HL-60 (cell line): ENCODE measurements around the gene KCNT2.

Experiments used
- DNase-seq, 2 experiments: peaks; one replicate each; pipeline ENCODE4 v3.0.0-alpha.2; 2010 to 2020; ENCODE audit warnings: low read depth in 1 of 2, low spot score in 1 of 2
- H3K27ac ChIP-seq: fragments of 250-450 bp; sonication (Bioruptor Pico); replicated peaks from 2 replicates; pipeline ENCODE4 v1.5.1; 2020; ENCODE audit warnings: mild to moderate bottlenecking, moderate library complexity
- H3K27me3 ChIP-seq: fragments of 250-450 bp; sonication (Bioruptor Pico); 2 replicates; pipeline ENCODE4 v1.5.1; 2021; ENCODE audit warnings: mild to moderate bottlenecking, moderate library complexity; ENCODE audit not compliant: insufficient read depth, poor library complexity, severe bottlenecking
- H3K4me3 ChIP-seq: replicated peaks from 2 replicates; pipeline ENCODE4 v1.5.1; 2011; ENCODE audit warnings: mild to moderate bottlenecking, control low read depth, low read length; ENCODE audit not compliant: insufficient read depth
- CTCF ChIP-seq: IDR thresholded peaks from one replicate; pipeline ENCODE4 v1.5.1; 2011; ENCODE audit warnings: low read length, control low read depth, inconsistent platforms; ENCODE audit not compliant: insufficient read depth
- GABPA ChIP-seq: IDR thresholded peaks from 2 replicates; pipeline ENCODE4 v1.6.1; 2012; ENCODE audit warnings: low read depth
- POLR2AphosphoS5 ChIP-seq: IDR thresholded peaks from 2 replicates; pipeline ENCODE4 v1.6.1; 2012; ENCODE audit warnings: low read depth
- SPI1 ChIP-seq: IDR thresholded peaks from 2 replicates; pipeline ENCODE4 v1.6.1; 2012; ENCODE audit warnings: low read depth, mild to moderate bottlenecking, borderline replicate concordance
- TF ChIP-seq, protein P1 (sequence below): IDR thresholded peaks from 2 replicates; pipeline ENCODE4 v1.6.1; 2012; ENCODE audit warnings: low read depth; ENCODE audit not compliant: insufficient replicate concordance

Gene KCNT2

DNA sequence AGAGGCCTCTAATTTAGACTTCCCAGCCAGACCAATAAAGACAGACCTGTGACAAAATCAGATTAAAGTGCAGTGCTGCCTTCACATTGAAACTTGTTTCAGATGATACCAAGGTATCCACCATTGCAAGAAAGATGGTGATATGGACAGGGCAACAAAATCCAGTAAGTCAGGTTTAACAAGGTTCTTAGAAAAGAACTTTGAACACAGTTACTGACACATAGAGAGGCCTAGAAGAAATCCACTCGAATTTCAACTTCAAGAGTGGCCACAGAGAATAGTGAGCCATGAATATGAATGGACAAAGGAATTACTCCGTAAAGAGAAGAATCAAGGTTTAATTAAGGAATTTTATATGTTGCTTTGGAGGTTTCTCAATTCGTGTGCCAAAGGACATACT is 230.4 kb downstream of the KCNT2 start:
- no peaks in the 10 kb centered on the region for H3K27me3 ChIP-seq

GRCh38 chr1:196376630-196377328 is 231.5 kb downstream of the KCNT2 start:
- no peak overlapping the region for H3K27ac ChIP-seq
- TF ChIP-seq GABPA: no peak
- TF ChIP-seq CTCF: no peak
- no peak for TF ChIP-seq SPI1
- no peak for TF ChIP-seq POLR2AphosphoS5
- TF ChIP-seq, protein P1, sequence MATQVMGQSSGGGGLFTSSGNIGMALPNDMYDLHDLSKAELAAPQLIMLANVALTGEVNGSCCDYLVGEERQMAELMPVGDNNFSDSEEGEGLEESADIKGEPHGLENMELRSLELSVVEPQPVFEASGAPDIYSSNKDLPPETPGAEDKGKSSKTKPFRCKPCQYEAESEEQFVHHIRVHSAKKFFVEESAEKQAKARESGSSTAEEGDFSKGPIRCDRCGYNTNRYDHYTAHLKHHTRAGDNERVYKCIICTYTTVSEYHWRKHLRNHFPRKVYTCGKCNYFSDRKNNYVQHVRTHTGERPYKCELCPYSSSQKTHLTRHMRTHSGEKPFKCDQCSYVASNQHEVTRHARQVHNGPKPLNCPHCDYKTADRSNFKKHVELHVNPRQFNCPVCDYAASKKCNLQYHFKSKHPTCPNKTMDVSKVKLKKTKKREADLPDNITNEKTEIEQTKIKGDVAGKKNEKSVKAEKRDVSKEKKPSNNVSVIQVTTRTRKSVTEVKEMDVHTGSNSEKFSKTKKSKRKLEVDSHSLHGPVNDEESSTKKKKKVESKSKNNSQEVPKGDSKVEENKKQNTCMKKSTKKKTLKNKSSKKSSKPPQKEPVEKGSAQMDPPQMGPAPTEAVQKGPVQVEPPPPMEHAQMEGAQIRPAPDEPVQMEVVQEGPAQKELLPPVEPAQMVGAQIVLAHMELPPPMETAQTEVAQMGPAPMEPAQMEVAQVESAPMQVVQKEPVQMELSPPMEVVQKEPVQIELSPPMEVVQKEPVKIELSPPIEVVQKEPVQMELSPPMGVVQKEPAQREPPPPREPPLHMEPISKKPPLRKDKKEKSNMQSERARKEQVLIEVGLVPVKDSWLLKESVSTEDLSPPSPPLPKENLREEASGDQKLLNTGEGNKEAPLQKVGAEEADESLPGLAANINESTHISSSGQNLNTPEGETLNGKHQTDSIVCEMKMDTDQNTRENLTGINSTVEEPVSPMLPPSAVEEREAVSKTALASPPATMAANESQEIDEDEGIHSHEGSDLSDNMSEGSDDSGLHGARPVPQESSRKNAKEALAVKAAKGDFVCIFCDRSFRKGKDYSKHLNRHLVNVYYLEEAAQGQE: no peak
- DNase-seq: no peak
- H3K4me3 ChIP-seq: no peak overlapping the region
- H3K27me3 ChIP-seq: no peaks in the 10 kb centered on the region

More for the DNA sequence above, 230.4 kb downstream of the KCNT2 start:
- Histone ChIP-seq H3K4me3 (no peak overlapping the region), H3K27ac (no peak overlapping the region)
- TF ChIP-seq CTCF (no peak), POLR2AphosphoS5 (no peak), GABPA (no peak), SPI1 (no peak)
- TF ChIP-seq, protein P1: no peak
- no peak for DNase-seq

GRCh38 chr1:196373798-196374197 is 234.4 kb downstream of the KCNT2 start:
- Histone ChIP-seq H3K27ac (no peak overlapping the region), H3K27me3 (no peaks in the 10 kb centered on the region), H3K4me3 (no peak overlapping the region)
- no peak for DNase-seq
- TF ChIP-seq, protein P1: no peak
- TF ChIP-seq CTCF: no peak
- TF ChIP-seq POLR2AphosphoS5: no peak
- no peak for TF ChIP-seq GABPA
- no peak for TF ChIP-seq SPI1
